Transverse colon (tissue), 4 donors: ENCODE data around the gene EFCAB8. TPM values are rescaled to one million over a fixed set of nuclear protein-coding genes. Genes with fewer than 3 reads are reported as not detected.
"Not testable (repeated sequence)": the region's sequence is repeated elsewhere in the genome, so short reads cannot be mapped to it uniquely, and the experiment has no call there.

ENCODE experiments used
- DNase-seq: peaks from one replicate; pipeline ENCODE4 v3.0.0-alpha.2; 2019
- H3K27ac ChIP-seq, 4 donors: fragments of 200-600 bp; sonication (generic); 2 replicates each; pipeline ENCODE4 v1.5.1; 2016 to 2018; ENCODE audit warnings: inconsistent platforms in 4 of 4
- H3K27me3 ChIP-seq: fragments of 200-600 bp; sonication (generic); 2 replicates; pipeline ENCODE4 v1.5.1; 2017; ENCODE audit warnings: inconsistent platforms
- H3K36me3 ChIP-seq, 4 donors: fragments of 200-600 bp; sonication (generic); 2 replicates each; pipeline ENCODE4 v1.5.1; 2017 to 2019; ENCODE audit warnings: inconsistent platforms in 4 of 4
- H3K4me1 ChIP-seq, 4 donors: fragments of 200-600 bp; sonication (generic); 2 replicates each; pipeline ENCODE4 v1.5.1; 2017 to 2020; ENCODE audit warnings: inconsistent platforms in 4 of 4
- H3K4me3 ChIP-seq, 4 donors: fragments of 200-600 bp; sonication (generic); 1 replicate in 1 of 4; 2 replicates in 3 of 4; pipeline versions ENCODE4 v1.5.1 to v1.6.1; 2017 to 2019; ENCODE audit warnings: inconsistent platforms in 4 of 4
- H3K9me3 ChIP-seq, 2 donors: fragments of 200-600 bp; sonication (generic); 2 replicates each; pipeline ENCODE4 v1.5.1; 2017 to 2019; ENCODE audit warnings: inconsistent platforms in 2 of 2
- EP300 ChIP-seq: sonication (generic); formaldehyde crosslinking; IDR thresholded peaks from one replicate; pipeline ENCODE4 v1.6.1; 2017; ENCODE audit warnings: antibody characterized with exemption, low read depth
- POLR2A ChIP-seq: fragments of 450-650 bp; IDR thresholded peaks from one replicate; pipeline ENCODE4 v1.6.1; 2016; ENCODE audit warnings: antibody characterized with exemption, mild to moderate bottlenecking, moderate library complexity
- POLR2AphosphoS5 ChIP-seq, 3 donors: sonication (generic); formaldehyde crosslinking; IDR thresholded peaks; one replicate each; pipeline ENCODE4 v1.6.1; 2016; ENCODE audit warnings: antibody characterized with exemption in 3 of 3
- WGBS, 2 donors: methylation state at CpG; one replicate each; pipeline ENCODE4 v1.1.5; 2018; ENCODE audit warnings: low coverage in 1 of 2; 5-methylcytosine and 5-hydroxymethylcytosine counted together
- in situ Hi-C, 4 donors: fragments of 200-750 bp; cut with MboI; loops; one replicate each; pipeline versions ENCODE4 v1.15.0 to v1.15.1; 2017; ENCODE audit warnings: low sequenced_read_pairs in 3 of 4, low pct_ligation_motif_present in 1 of 4, low pct_unique_long_range_greater_than_20kb in 1 of 4
- intact Hi-C: fragments of 100-400 bp; cut with DNase I; formaldehyde crosslinking; loops from one replicate; pipeline ENCODE4 v1.15.1; 2023; ENCODE audit warnings: low total_unique reads
- total RNA-seq, 4 donors: library from RNA; depleted of rRNA; stranded (reverse); fragments of >200 nt; gene quantifications; one replicate each; pipeline ENCODE4 v1.1.0, GENCODE V29; 2016
- TF ChIP-seq, protein P1 (sequence below), 5 experiments: fragments of 200-600 bp in 3 of 5; fragments of 450-650 bp in 2 of 5; sonication (generic) in 3 of 5; IDR thresholded peaks; 1 replicate in 2 of 5; 2 replicates in 3 of 5; pipeline ENCODE4 v1.5.1; 2016 to 2017; ENCODE audit warnings: antibody characterized with exemption in 5 of 5, inconsistent platforms in 3 of 5, mild to moderate bottlenecking in 2 of 5, moderate library complexity in 1 of 5

EFCAB8 gene
- total RNA-seq, 4 donors from 2014 or later, result 0.14 TPM; not detected in 3

DNA sequence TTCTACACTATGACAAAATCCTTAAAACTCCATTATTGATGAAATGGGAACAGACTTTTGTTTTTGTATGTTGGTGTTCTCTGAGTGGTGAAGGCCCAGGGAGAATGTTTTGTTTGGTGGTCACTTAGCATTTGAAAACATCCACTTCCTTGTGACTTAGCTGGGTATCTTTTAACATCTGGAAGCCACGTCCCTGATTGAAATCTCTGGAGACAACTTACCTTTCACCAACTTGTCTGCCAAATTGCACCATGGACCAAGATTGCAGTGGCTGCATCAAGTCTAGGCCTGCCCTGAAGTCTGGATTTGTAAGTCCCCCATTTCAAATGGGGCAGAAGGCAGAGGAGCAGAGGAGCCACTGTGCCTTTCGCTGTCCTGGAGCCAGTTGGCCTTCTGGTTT lies 534 bp upstream of the EFCAB8 start:
- WGBS, 2 donors, result 88% methylated on average over 2 of the region's 2 CpGs
- TF ChIP-seq POLR2AphosphoS5 (IDR thresholded peaks at IDR 0.05) (no peak), EP300 (no peak), POLR2A (no peak)
- TF ChIP-seq, protein P1, sequence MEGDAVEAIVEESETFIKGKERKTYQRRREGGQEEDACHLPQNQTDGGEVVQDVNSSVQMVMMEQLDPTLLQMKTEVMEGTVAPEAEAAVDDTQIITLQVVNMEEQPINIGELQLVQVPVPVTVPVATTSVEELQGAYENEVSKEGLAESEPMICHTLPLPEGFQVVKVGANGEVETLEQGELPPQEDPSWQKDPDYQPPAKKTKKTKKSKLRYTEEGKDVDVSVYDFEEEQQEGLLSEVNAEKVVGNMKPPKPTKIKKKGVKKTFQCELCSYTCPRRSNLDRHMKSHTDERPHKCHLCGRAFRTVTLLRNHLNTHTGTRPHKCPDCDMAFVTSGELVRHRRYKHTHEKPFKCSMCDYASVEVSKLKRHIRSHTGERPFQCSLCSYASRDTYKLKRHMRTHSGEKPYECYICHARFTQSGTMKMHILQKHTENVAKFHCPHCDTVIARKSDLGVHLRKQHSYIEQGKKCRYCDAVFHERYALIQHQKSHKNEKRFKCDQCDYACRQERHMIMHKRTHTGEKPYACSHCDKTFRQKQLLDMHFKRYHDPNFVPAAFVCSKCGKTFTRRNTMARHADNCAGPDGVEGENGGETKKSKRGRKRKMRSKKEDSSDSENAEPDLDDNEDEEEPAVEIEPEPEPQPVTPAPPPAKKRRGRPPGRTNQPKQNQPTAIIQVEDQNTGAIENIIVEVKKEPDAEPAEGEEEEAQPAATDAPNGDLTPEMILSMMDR (IDR thresholded peaks at IDR 0.05), result no peak

DNA sequence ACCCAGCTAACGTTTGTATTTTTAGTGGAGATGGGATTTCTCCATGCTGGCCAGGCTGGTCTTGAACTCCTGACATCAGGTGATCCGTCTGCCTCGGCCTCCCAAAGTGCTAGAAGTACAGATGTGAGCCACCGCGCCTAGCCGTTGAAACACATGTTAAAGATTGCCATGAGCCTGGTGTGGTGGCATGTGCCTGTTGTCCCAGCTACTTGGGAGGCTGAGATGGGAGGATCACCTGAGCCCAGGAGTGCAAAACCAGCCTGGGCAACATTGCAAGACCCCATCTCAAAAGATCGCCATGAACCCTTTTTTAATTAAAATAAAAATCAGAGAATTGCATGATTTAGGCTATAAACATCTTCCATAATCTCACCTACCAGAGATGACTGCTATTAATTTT lies 2.7 kb downstream of the EFCAB8 start:
- Histone ChIP-seq H3K27ac (no peak overlapping the region), H3K4me1 (no peaks in the 10 kb centered on the region), H3K36me3 (peaks cover 0 to 9% (median 0%) of the 10 kb centered on the region in 4 donors), H3K27me3 (no peaks in the 10 kb centered on the region), H3K9me3 (no peaks in the 10 kb centered on the region), H3K4me3 (no peak overlapping the region)
- in situ Hi-C loops, result no loop called here
- WGBS, 2 donors, result 72 to 95% methylated on average over 2 to 7 of the region's 7 CpGs
- DNase-seq, result no peak
- TF ChIP-seq, protein P1 (IDR thresholded peaks at IDR 0.05), result no peak
- TF ChIP-seq POLR2AphosphoS5 (IDR thresholded peaks at IDR 0.05) (no peak), POLR2A (no peak), EP300 (no peak)
- intact Hi-C loops, result no loop called here

More for the DNA sequence above, 534 bp upstream of the EFCAB8 start:
- in situ Hi-C loops, result no loop called here
- peaks cover 0 to 9% (median 0%) of the 10 kb centered on the region in 4 donors for H3K36me3 ChIP-seq
- H3K4me1 ChIP-seq, result no peaks in the 10 kb centered on the region
- no peak for DNase-seq
- H3K9me3 ChIP-seq, result no peaks in the 10 kb centered on the region
- intact Hi-C loops, result no loop called here
- no peak overlapping the region for H3K4me3 ChIP-seq
- H3K27me3 ChIP-seq, result no peaks in the 10 kb centered on the region
- no peak overlapping the region for H3K27ac ChIP-seq

DNA sequence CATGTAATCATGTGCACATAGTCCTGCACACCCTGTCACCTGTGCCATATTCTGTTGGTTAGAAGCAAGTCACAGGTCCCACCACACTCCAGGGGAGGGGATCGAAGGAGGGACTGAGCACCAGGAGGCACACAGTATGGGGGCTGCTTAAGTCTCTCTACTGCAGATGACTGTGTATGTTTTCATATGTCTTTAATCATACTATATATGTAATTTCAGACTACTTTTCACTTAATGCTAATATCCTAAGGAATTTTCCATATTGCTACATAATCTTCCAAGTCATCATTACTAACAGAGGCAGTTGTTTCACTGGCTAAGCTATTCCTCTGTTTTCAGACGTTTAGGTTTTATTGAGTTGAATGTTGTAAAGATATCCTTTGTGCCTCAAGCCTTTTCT lies 10.8 kb downstream of the EFCAB8 start:
- Histone ChIP-seq H3K4me3 (no peak overlapping the region), H3K27ac (no peak overlapping the region), H3K9me3 (no peaks in the 10 kb centered on the region), H3K27me3 (no peaks in the 10 kb centered on the region), H3K36me3 (no peaks in the 10 kb centered on the region), H3K4me1 (no peaks in the 10 kb centered on the region)
- intact Hi-C loops (no loop called here), in situ Hi-C loops (no loop called here)
- DNase-seq, result no peak
- TF ChIP-seq POLR2A (no peak), POLR2AphosphoS5 (IDR thresholded peaks at IDR 0.05) (no peak), EP300 (no peak)
- WGBS, 2 donors, result 25 to 59% methylated on average over 1 to 2 of the region's 2 CpGs

DNA sequence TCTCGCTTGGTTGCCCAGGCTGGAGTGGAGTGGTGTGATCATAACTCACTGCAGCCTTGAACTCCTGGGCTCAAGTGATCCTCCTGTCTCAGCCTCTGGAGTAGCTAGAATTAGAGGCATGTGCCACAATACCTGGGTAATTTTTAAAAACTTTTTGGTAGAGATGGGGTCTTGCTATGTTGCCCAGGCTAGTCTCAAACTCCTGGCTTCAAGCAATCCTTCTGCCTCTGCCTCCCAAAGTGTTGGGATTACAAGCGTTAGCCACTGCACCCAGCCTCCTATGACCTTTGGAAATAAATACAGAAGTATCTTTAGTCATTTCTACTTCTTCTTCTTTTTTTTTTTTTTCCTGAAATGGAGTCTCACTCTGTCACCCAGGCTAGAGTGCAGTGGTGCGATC lies 11.8 kb downstream of the EFCAB8 start:
- H3K27ac ChIP-seq, DNase-seq, intact Hi-C loops, H3K4me1 ChIP-seq, H3K27me3 ChIP-seq, in situ Hi-C loops, H3K9me3 ChIP-seq, H3K36me3 ChIP-seq, H3K4me3 ChIP-seq: not testable (repeated sequence)
- WGBS, 2 donors, result 87 to 97% methylated on average over 3 of the region's 3 CpGs

DNA sequence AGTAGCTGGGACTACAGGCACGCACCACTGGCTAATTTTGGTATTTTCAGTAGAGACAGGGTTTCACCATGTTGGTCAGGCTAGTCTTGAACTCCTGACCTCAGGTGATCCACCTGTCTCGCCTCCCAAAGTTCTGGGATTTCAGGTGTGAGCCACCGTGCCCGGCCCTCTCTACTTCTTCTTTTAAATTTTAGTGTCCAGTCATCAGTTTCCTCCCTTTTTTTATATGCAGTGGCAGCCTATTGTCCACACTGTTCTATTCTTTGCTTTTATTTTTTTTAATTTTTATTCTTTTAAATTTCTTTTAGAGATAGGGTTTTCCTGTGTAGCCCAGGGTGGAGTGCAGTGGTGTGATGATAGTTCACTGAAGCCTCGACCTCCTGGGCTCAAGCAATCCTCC lies 12.3 kb downstream of the EFCAB8 start:
- WGBS, 2 donors, result 82 to 89% methylated on average over 5 of the region's 5 CpGs
- no peak for DNase-seq
- Histone ChIP-seq H3K4me3 (no peak overlapping the region), H3K4me1 (no peaks in the 10 kb centered on the region), H3K27ac (no peak overlapping the region), H3K27me3 (no peaks in the 10 kb centered on the region), H3K9me3 (no peaks in the 10 kb centered on the region), H3K36me3 (no peaks in the 10 kb centered on the region)
- no peak for TF ChIP-seq EP300
- no peak for TF ChIP-seq POLR2AphosphoS5 (IDR thresholded peaks at IDR 0.05)
- no peak for TF ChIP-seq POLR2A
- TF ChIP-seq, protein P1 (IDR thresholded peaks at IDR 0.05), result no peak
- in situ Hi-C loops (no loop called here), intact Hi-C loops (no loop called here)
